AG09309 (cell line): ENCODE data around the gene FAM184A.

Experiments
- DNase-seq: peaks from one replicate; pipeline ENCODE4 v3.0.0-alpha.2; 2010; ENCODE audit warnings: low read depth
- H3K4me3 ChIP-seq: 2 replicates; pipeline ENCODE4 v1.5.1; 2011; ENCODE audit warnings: mild to moderate bottlenecking, low read depth, low read length, moderate library complexity; ENCODE audit not compliant: control insufficient read depth
- CTCF ChIP-seq: IDR thresholded peaks from 2 replicates; pipeline ENCODE4 v1.5.1; 2011; ENCODE audit warnings: mild to moderate bottlenecking, low read depth, low read length, inconsistent platforms; ENCODE audit not compliant: insufficient read depth, control insufficient read depth; ENCODE audit errors: missing control alignments

FAM184A gene

DNA sequence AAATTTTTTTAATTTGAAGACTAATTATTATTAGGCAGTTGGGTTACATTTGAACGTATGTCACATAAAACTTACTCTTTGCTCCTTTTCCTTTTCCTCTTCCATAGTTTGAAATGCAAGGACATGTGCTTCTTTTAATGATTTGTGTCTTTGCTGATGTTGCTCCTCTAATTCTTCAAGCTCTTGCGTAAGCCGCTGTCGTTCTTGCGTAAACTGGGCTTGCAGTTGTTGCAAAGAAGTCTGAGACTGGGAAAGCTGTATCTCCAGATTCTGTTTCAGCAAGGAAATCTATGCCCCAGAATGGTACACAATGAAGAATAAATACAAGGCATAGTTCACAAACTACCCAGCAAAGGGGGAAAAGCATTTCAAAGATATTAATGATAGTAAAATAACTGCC is 98.4 kb downstream of the FAM184A start:
- H3K4me3 ChIP-seq = no peak overlapping the region
- no peak for DNase-seq
- TF ChIP-seq CTCF = no peak

- H3K4me3 ChIP-seq = no peak overlapping the region
- no peak for DNase-seq
- no peak for TF ChIP-seq CTCF
Measured at GRCh38 chr6:118974790-118975189, 103.7 kb downstream of the FAM184A start.

GRCh38 chr6:118971682-118972081 is 106.8 kb downstream of the FAM184A start:
- no peak overlapping the region for H3K4me3 ChIP-seq
- no peak for DNase-seq
- TF ChIP-seq CTCF = no peak

GRCh38 chr6:118970866-118971265 is 107.6 kb downstream of the FAM184A start:
- no peak for TF ChIP-seq CTCF
- H3K4me3 ChIP-seq = no peak overlapping the region
- no peak for DNase-seq

DNA sequence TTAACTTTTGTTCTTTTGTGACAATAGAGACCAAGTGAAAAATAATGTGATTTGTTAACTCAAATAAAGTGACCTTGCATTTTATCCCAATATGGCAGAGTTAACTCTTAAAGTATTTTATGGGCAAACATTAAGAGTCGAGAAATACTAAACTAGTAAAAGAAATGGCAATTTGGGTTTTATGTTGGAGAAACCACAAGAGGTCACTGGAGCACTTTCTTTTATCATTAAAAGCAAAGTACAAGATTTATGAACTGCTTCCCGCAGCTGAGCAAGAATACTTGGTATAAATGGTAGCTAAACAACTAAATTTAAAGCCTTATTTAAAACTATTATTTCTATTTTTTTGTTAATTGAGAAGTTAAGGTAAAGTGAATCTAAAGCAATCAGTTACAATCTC is 110.0 kb downstream of the FAM184A start:
- no peak for TF ChIP-seq CTCF
- no peak for DNase-seq
- no peak overlapping the region for H3K4me3 ChIP-seq

DNA sequence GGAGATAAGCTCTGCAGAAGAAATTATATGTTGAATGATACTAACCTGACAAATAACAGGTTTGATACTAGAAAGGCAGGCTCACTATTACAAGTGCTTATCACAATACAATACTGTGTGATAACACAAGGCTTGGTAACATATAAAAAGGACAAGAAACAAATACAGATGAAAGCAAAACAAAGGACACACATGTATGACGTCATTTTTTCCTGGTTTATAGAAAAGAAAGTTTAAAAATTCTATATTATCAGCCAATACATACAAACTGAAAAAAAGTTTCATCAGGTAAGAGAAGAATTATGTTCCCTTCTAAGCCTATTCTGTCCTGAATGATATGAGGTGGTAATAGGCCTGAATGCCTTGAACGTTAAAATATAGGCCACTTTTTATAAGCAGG is 111.2 kb downstream of the FAM184A start:
- no peak for TF ChIP-seq CTCF
- DNase-seq = no peak
- no peak overlapping the region for H3K4me3 ChIP-seq

- no peak overlapping the region for H3K4me3 ChIP-seq
- no peak for DNase-seq
Measured at GRCh38 chr6:118965843-118966370, 112.6 kb downstream of the FAM184A start.

More at GRCh38 chr6:118965843-118966370, 112.6 kb downstream of the FAM184A start:
- no peak for TF ChIP-seq CTCF
